ENCODE measurements around the gene IGF1R. TPM values are rescaled to one million over a fixed set of nuclear protein-coding genes. Genes with fewer than 3 reads are reported as not detected.

IGF1R gene
- polyA plus RNA-seq, 1 experiment, result 21.6 TPM

DNA sequence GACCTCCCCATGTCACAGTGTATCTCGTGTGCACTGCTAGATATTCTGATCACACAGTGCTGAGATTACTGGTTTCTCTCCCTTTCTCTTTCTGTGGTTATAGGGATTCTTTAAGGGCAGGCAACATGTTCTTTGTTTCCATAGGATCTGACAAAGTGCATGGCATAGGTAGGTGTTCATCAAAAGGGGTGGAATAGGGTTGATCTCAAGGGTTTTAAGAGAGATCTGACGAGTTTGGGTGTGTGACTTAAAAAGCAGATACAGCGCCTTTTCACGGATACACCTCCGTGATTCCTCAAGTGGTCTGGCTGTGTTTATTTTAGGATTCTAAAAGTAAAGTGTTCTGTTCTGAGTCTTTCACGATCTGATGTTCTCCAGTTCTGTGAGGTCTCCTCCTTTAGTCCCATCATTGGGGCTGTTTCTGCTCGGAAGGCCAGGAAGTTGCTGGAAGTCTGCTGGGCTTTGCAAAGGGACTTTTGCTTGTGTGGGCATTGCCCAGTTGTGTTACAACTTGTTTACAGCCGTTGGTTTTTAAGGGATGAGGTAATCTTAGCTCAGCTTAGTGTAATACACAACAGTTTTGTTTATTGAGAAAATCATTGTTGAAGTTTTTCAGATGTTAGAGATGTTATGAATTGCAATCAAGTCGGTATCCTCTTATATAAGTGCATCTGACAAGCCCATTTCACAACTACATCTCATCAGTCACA, 34.8 kb downstream of the IGF1R start:
- no peaks in the 10 kb centered on the region for H3K9me3 ChIP-seq (ENCODE audit: control insufficient read depth, insufficient read depth, low read length)
- H3K27me3 ChIP-seq (ENCODE audit: control insufficient read depth, insufficient read depth, low read length), result no peaks in the 10 kb centered on the region
- TF ChIP-seq, protein P1, sequence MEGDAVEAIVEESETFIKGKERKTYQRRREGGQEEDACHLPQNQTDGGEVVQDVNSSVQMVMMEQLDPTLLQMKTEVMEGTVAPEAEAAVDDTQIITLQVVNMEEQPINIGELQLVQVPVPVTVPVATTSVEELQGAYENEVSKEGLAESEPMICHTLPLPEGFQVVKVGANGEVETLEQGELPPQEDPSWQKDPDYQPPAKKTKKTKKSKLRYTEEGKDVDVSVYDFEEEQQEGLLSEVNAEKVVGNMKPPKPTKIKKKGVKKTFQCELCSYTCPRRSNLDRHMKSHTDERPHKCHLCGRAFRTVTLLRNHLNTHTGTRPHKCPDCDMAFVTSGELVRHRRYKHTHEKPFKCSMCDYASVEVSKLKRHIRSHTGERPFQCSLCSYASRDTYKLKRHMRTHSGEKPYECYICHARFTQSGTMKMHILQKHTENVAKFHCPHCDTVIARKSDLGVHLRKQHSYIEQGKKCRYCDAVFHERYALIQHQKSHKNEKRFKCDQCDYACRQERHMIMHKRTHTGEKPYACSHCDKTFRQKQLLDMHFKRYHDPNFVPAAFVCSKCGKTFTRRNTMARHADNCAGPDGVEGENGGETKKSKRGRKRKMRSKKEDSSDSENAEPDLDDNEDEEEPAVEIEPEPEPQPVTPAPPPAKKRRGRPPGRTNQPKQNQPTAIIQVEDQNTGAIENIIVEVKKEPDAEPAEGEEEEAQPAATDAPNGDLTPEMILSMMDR (IDR thresholded peaks at IDR 0.05; ENCODE audit: low read depth, low read length), result no peak
- no peak overlapping the region for H3K27ac ChIP-seq (ENCODE audit: low read depth, low read length)
- ChIA-PET POLR2A (no interaction called here), CTCF (interaction anchor here (1.1 to 1.9 kb wide), 4 partner anchors 23 to 199 kb away, joined by 3 to 6 read pairs (median 4); no protein-coding TSS in a partner anchor)
- DNase-seq (ENCODE audit: low read depth, low spot score), result no peak
- no peak overlapping the region for H3K4me3 ChIP-seq (ENCODE audit: low read depth, low read length)

DNA sequence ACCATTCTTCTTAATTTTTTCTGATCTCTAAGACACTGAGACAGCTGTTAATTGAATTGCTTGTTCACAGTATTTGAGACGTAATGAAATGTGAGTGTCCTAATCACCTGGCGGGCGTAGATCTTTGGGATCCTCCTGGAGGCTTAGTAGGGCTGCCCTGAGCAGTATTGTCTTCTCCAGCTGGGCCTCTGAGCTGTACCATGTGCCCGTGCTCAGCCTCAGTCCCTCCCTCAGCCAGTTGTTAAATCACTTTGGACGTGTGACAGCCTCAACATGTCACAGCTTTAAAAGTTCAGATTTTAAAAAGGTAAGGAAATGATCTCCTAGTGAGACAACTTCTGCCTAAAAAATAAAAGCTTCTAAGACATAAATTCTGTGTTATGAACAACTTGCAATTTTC, 35.5 kb downstream of the IGF1R start:
- POLR2A ChIA-PET, result interaction anchor here (0.6 to 1.3 kb wide), 5 partner anchors 12 to 192 kb away, joined by 3 to 9 read pairs (median 5); no protein-coding TSS in a partner anchor
- CTCF ChIA-PET, result interaction anchor here (1.1 to 1.9 kb wide), 4 partner anchors 24 to 198 kb away, joined by 3 to 6 read pairs (median 4); no protein-coding TSS in a partner anchor
- TF ChIP-seq, protein P1 (IDR thresholded peaks at IDR 0.05; ENCODE audit: low read depth, low read length), result no peak
- H3K9me3 ChIP-seq (ENCODE audit: control insufficient read depth, insufficient read depth, low read length), result no peaks in the 10 kb centered on the region
- no peak for DNase-seq (ENCODE audit: low read depth, low spot score)
- H3K27me3 ChIP-seq (ENCODE audit: control insufficient read depth, insufficient read depth, low read length), result no peaks in the 10 kb centered on the region
- H3K27ac ChIP-seq (ENCODE audit: low read depth, low read length), result no peak overlapping the region
- H3K4me3 ChIP-seq (ENCODE audit: low read depth, low read length), result no peak overlapping the region

DNA sequence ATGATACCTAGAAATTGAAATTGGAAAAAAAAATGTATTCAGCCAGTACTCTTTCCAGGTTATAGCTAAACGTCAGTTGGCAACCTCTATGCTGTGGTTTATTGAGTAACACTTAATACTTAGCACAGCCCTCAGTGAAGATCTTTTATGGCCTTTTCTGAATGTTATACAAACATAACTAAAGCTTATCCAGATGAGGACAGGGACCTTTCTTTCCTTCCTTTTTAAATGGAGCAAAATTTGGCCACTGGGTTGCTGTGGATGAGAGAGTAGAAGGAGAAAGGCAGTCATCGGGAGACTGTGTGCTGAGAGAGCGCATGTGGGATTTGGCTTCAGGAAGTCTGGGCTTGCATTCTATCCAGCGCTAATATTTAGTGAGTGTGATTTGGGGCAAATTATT, 36.1 kb downstream of the IGF1R start:
- no peak overlapping the region for H3K4me3 ChIP-seq (ENCODE audit: low read depth, low read length)
- no peak overlapping the region for H3K27ac ChIP-seq (ENCODE audit: low read depth, low read length)
- H3K27me3 ChIP-seq (ENCODE audit: control insufficient read depth, insufficient read depth, low read length), result no peaks in the 10 kb centered on the region
- H3K9me3 ChIP-seq (ENCODE audit: control insufficient read depth, insufficient read depth, low read length), result no peaks in the 10 kb centered on the region
- no peak for DNase-seq (ENCODE audit: low read depth, low spot score)
- POLR2A ChIA-PET, result interaction anchor here (0.6 to 1.3 kb wide), 8 partner anchors 13 to 403 kb away, joined by 3 to 9 read pairs (median 4); no protein-coding TSS in a partner anchor
- TF ChIP-seq, protein P1 (IDR thresholded peaks at IDR 0.05; ENCODE audit: low read depth, low read length), result no peak
- CTCF ChIA-PET, result interaction anchor here (1.1 to 1.9 kb wide), 5 partner anchors 24 to 220 kb away, joined by 3 to 6 read pairs (median 4); no protein-coding TSS in a partner anchor

DNA sequence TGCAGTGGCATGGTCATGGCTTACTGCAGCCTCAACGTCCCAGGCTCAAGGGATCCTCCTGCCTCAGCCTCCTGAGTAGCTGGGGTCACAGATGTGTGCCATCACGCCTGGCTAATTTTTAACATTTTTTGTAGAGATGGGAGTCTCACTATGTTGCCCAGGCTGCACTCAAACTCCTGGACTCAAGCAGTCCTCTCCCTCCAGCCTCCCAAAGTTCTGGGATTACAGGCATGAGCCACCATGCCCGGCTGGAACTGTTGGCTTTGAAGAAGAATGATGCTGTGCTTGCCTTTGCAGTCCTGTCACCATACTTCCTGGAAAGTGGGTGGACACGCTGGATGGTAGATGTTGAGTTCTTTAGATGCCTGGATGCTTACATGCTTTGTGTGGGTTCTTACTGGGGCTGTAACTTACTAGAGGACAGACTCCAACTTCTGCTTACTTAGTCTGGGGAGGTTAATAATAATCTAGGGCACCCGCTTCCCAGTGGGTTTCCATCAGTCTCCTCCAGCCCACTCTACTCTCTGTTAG, 36.7 kb downstream of the IGF1R start:
- Histone ChIP-seq H3K9me3 (ENCODE audit: control insufficient read depth, insufficient read depth, low read length) (no peaks in the 10 kb centered on the region), H3K4me3 (ENCODE audit: low read depth, low read length) (no peak overlapping the region), H3K27me3 (ENCODE audit: control insufficient read depth, insufficient read depth, low read length) (no peaks in the 10 kb centered on the region), H3K27ac (ENCODE audit: low read depth, low read length) (no peak overlapping the region)
- DNase-seq (ENCODE audit: low read depth, low spot score), result no peak
- ChIA-PET POLR2A (interaction anchor here (0.6 to 1.3 kb wide), 6 partner anchors 14 to 402 kb away, joined by 3 to 9 read pairs (median 4); no protein-coding TSS in a partner anchor), CTCF (interaction anchor here (1.2 to 1.9 kb wide), 3 partner anchors 25 to 220 kb away, joined by 3 to 6 read pairs (median 5); no protein-coding TSS in a partner anchor)
- TF ChIP-seq, protein P1 (IDR thresholded peaks at IDR 0.05; ENCODE audit: low read depth, low read length), result no peak

DNA sequence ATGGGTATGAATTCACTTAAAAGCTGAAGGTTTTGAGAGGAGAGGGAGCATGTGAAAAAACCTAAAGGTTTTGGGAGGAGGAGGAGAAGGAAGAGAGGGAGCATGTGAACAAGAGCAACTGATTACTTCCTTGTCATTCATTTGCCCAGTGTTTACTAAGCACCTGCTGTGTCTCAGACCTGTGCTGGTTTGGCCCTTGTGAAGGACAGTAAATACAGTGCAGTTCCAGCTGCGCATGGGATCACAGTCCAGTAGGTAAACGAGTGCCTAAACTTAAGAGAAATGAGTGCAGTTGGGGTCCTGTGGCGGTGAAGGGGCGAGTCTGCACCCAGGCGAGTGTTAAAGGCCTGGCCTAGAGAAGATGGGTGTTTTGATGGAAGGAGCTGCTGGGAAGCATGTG, 38.6 kb downstream of the IGF1R start:
- Histone ChIP-seq H3K4me3 (ENCODE audit: low read depth, low read length) (no peak overlapping the region), H3K27me3 (ENCODE audit: control insufficient read depth, insufficient read depth, low read length) (no peaks in the 10 kb centered on the region), H3K27ac (ENCODE audit: low read depth, low read length) (no peak overlapping the region), H3K9me3 (ENCODE audit: control insufficient read depth, insufficient read depth, low read length) (no peaks in the 10 kb centered on the region)
- CTCF ChIA-PET, result interaction anchor here (1.0 to 1.4 kb wide), 2 partner anchors 37 to 93 kb away, joined by 3 to 8 read pairs; no protein-coding TSS in a partner anchor
- TF ChIP-seq, protein P1 (IDR thresholded peaks at IDR 0.05; ENCODE audit: low read depth, low read length), result no peak
- POLR2A ChIA-PET, result no interaction called here
- no peak for DNase-seq (ENCODE audit: low read depth, low spot score)

Data from AG04450 (cell line).